Fibroblast of skin of scalp (primary cell): Measurements from ENCODE around the gene ZSCAN5C. TPM values are rescaled to one million over a fixed set of nuclear protein-coding genes. Genes with fewer than 3 reads are reported as not detected.
"Not testable (repeated sequence)": the region's sequence is repeated elsewhere in the genome, so short reads cannot be mapped to it uniquely, and the experiment has no call there.

Experiments
- DNase-seq: peaks from one replicate; pipeline ENCODE4 v3.0.0-alpha.2; 2013
- polyA plus RNA-seq, 2 experiments: library from polyadenylated mRNA; unstranded; fragments of 120-200 nt; gene quantifications; one replicate each; pipeline ENCODE4 v1.2.1, GENCODE V29; 2013; ENCODE audit not compliant: insufficient read length in 2 of 2

Gene ZSCAN5C, protein sequence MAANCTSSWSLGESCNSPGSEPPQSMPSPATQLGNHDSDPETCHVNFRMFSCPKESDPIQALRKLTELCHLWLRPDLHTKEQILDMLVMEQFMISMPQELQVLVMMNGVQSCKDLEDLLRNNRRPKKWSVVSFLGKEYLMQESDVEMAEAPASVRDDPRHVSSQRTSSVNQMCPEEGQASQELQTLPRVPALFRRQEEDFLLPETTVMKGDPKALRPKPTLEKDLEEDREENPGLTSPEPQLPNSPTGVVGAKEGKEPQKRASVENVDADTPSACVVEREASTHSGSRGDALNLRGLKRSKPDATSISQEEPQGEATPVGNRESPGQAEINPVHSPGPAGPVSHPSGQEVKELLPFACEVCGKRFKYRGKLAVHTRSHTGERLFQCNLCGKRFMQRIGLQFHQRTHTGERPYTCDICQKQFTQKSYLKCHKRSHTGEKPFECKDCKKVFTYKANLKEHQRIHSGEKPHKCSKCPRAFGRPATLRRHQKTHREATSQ
- not detected for polyA plus RNA-seq (2013, experiment 1 of 2; ENCODE audit: insufficient read length)
- polyA plus RNA-seq (2013, experiment 2 of 2; ENCODE audit: insufficient read length): not detected

DNA sequence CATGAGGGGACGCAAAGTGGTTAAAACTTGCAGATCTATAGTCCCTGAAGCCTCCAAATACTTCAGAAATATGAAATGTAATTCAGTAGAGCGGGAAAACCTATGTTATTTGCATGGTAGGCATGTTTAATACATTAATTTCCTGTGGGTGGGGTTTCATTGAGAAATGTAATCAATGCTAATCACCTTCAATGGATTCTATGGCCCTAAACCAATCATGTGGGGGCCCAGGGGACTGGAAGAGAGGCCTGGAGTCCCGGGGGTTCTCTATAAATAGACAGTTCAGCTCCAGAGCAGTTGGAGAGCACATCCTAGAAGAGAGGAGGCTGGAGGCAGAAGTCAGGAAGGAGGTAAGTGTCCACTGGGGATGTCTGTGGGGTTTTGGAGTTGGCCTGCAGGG is at the start of gene ZSCAN5C:
Gene ZSCAN5C (plus strand): TSS at position 301 of the 400 bp plus-strand sequence. CDS start 3,641 bp downstream, outside the sequence.
- DNase-seq: no peak

DNA sequence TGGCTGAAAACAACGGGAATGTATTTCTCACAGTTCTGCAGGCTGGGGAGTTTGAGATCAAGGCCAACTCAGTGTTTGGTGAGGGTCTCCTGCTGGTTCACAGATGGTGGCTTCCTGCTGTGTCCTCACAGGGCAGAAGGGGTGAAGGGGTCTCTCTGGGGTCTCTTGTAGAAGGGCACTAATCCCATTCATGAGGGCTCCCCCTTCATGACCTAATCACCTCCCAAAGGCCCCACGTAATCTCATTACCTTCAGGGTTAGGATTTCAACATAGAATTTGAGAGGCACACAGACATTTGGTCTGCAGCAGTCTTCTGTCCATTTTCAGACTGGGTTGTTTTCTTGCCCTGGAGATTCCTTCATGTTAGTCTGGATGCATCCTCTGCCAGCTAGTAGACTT is 49.4 kb upstream of the ZSCAN5C start:
- DNase-seq: no peak

DNA sequence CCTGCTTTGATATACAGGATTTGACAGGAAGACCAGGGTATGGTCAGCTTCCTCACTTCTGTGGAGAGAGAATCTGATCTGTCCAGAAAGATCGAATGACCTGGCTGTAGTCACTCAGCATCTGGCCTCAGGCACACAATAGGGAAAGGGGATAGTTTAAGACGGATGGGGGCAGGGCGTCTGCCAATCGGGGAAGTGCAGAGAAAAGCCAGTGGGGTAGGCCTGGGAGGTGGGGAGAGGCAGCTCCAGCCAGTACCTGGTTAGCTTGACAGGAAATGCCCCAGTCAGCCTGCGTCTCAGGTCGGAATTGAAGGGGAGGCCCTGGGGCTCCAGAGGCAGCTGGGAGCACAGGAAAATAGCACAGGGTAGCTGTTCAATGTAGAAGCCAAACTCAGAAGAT is 48.6 kb upstream of the ZSCAN5C start:
- no peak for DNase-seq

DNA sequence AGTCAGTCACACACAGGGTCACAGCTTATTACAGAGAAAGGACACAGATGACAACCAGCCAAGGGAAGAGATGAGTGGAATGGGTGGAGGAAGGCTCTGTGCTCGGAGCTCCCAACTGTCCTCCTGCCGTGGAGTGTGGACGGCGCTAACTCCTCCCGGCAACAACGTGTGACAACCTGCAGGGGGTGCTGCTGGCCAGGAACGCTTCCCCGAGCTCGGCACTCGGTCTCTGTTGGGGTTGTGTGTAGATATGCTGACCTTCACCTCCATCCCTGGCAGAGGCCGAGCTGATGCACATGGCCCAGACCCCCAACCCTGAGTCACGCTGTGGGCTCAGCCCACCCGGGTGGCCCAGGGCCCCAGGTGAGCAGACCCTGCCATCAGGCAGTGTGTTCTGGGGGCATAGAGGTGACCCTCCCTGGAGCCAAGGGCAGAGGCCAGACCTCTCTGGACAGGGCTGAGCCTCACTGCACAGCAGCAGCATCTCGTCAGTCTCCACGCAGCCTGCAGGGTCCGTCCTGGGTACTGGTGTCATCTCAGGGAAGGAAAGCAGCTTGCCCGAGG is 46.9 kb upstream of the ZSCAN5C start:
- no peak for DNase-seq

DNA sequence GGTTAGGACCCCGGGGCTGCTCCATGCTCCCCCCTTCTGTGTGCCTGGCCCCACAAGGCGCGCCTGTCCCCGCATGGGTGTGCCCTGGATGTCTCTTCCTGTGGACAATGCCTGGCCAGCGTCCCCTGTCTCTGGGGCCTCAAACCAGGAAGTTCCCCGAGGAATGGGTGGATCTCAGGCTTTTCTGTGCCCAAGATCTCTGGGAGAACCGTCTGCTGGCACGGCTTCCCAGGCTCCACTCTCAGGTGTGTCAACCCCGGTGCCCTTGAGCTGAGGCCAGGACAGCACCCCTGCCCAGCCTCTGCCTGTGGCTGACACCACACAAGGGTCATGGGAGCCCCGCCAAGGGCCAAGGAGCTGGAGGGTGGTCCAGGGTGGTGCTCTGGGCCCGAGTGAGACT is 45.3 kb upstream of the ZSCAN5C start:
- no peak for DNase-seq

DNA sequence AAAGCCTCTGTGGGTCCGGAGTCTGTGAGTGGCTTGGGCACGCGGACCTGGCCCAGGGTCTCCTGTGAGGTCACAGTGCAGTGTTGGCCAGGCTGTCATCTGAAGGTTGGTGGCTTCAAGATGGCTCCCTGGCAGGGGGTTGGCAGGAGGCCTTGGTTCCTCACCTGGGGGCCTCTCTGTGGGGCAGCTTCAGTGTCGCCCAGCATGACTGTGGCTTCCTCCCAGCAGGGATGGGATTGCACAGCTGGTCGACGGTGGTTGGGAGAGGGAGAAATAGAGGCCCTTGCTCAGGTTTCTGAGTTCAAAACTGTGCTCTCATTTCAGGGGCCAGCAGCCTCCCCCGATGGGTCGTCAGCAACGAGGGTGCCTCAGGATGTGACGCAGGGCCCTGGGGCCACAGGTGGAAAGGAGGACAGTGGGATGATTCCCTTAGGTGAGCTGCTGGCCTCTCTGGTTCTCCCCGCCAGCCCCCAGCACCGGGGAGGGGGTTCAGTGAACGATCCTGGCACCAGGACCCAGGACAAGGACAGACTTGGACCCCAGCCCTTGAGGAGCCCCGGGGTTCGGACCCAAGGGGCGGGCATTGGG is 43.8 kb upstream of the ZSCAN5C start:
- DNase-seq: no peak

DNA sequence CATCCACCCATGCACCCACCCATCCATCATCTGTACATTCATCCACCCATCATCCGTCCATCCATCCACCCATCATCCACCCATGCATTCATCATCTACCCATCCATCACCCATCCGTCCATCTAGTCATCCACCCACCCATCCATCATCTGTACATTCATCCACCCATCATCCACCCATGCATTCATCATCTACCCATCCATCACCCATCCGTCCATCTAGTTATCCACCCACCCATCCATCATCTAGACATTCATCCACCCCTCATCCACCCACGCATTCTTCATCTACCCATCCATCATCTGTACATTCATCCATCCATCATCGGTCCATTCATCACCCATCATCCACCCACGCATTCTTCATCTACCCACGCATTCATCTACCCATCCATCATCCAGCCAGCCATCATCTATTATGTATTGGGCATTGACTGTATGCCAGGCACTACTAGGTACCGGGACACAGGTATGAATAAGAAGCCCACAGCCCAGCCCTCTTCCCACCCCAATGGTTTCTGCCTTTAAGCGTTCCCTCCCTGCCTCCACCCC is 43.0 kb upstream of the ZSCAN5C start:
- DNase-seq: no peak

DNA sequence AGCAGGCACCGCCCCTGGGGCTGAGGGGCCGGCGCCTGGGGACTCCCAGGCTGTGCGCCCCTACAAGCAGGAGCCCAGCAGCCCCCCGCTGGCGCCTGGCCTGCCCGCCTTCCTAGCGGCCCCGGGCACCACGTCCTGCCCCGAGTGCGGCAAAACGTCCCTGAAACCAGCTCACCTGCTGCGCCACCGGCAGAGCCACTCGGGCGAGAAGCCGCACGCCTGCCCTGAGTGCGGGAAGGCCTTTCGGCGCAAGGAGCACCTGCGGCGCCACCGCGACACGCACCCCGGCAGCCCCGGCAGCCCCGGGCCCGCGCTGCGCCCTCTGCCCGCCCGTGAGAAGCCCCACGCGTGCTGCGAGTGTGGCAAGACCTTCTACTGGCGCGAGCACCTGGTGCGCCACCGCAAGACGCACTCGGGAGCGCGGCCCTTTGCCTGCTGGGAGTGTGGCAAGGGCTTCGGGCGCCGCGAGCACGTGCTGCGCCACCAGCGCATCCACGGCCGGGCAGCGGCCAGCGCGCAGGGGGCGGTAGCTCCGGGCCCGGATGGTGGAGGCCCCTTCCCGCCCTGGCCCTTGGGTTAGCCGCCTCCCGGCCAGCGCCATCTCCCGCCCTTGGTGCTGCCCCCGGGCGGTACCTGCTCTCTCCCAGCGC is 42.3 kb upstream of the ZSCAN5C start:
- DNase-seq: no peak

DNA sequence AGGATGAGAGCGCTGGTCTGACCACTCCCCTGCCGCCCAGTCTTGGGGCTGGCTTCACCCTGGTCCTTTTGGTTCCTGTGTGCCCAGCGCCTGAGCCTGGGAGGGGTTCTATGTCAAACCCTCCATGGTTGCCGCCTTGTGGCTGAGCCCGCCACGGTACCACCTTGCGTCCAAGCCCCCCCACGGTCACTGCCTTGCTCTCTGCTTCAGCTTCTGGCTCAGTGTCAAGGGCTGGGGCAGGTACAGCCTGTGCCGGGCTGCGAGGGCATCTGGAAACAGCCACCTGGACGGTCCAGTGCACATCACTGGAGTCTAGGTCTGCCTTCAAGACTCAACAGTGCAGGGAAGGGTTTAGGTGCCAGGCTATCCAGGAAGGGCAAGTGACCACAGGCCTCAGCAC is 40.5 kb upstream of the ZSCAN5C start:
- no peak for DNase-seq

DNA sequence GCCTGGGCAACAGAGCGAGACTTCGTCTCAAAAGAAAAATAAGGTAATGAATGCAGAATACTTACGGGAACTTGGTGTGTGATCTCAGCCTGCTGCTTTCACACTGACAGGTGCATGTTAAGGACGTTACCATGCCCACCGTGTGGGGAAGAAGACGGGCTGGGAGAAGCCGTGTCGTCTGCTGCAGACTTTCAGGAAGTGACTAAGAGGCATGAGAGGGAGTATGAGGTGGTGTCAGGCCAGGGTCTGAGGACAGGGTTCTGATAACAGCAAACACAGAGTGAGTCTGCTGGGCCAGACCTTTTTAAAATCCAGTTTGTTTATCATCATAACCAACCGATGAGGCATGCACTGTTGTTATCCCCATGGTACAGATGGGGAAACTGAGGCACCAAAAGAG is 39.8 kb upstream of the ZSCAN5C start:
- no peak for DNase-seq

DNA sequence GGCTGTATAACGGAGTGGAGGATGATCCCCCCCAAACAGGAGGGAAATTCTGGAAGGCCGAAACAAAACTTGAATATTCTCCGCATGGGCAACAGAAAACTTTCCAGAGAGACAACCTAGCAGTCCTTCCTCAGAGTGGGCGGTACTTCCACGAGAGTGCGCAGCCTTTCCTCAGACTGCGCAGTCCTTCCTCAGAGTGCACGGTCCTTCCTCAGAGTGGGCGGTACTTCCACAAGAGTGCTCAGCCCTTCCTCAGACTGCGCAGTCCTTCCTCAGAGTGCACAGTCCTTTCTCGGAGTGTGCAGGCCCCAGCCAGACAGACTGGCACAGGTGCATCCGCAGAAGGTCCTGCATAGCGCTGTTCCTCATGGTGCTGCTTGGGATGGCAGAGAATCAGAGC is 39.0 kb upstream of the ZSCAN5C start:
- DNase-seq: no peak

DNA sequence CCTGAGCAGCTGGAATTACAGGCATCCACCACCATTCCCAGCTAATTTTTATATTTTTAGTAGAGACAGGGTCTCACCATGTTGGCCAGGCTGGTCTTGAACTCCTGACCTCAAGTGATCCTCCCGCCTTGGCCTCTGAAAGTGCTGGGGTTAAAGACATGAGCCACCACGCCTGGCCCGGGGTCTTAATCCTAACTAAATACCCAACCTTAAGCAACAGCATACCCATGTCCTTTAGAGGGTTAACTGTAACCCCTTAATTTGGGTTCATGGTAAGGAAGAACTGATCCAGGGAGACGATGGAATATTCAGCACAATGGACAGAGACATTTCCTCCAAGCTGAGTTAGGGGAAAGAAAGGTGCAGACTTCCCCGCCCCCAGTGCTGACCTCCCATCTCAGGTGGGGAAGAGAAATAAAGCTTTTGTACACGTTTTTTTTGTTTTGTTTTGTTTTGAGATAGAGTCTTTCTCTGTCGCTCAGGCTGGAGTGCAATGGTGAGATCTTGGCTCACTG is 35.0 kb upstream of the ZSCAN5C start:
- no peak for DNase-seq

DNA sequence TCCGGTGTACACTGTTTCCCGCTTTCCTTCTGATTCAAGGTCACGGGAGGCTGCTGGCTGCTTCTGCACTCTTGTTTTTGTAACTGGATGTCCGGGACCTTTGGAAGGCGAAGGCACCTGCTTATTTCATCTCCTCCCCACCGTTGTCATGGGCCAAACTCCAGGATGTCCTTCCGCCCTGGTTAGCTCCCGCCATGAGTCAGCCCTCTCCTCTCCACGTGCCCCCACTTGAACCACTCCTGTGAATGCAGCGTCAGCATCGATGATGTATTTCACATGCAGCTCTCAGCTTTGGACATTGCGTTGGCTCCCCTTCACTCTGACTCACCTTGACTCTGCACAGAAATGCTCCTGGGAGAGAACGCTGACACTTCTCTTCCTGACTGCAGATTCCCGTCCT is 31.8 kb upstream of the ZSCAN5C start:
- DNase-seq: no peak

DNA sequence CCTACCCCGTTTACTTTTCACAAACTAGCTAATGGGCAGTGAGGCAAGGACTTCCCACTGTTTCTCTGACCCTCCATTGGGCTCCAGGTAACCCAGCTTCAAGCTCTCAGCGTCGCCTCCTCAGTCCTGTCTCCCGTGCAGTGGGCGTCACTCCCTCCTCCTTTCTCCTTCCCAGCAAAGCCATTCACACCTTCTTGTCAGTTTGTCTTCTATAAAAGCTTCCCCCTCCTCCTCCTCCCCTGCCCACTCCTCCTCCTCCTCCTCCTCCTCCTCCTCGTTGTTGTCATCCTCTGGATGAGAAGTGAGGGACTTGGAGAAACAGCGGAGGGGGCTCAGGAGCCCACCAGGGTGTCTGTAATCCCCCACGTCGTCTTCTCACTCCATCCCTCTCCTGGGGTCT is 28.0 kb upstream of the ZSCAN5C start:
- no peak for DNase-seq

DNA sequence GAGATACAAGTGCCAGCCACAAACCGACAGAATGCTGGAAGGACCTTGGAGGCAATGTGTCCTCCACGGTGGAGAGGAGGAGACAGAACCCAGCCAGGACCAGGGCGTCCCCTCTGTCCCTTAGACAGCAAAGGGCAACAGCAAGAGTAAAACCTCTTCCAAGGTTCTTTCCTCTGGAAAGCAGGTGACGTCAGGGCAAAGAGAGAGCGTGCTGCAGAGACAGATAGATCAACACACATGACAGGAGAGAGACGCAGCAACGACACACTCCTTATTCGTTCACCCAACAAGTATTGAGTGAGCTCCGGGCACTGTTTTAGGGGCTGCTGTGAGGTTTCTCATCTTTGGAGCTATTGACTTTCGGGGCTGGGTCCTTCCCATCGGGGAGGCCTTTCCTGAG is 27.5 kb upstream of the ZSCAN5C start:
- no peak for DNase-seq

DNA sequence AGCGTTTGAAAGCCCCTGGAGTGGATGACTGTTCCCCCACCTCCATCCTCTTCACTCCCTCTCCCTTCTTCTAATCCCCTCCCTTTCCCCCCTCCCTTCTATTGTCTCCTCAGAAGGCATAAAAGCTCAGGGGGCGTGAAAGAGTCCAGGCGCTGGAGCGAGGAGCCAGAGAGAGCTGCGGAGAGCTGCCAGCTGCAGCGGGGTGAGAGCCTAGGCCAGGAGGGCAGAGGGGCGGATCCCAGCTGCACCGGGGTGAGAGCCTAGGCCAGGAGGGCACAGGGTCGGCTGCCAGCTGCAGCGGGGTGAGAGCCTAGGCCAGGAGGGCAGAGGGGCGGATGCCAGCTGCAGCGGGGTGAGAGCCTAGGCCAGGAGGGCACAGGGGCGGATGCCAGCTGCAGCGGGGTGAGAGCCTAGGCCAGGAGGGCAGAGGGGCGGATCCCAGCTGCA is 26.2 kb upstream of the ZSCAN5C start, which contains the start of gene GALP:
Gene GALP (plus strand): TSS at position 148 of the 447 bp plus-strand sequence. CDS start 1,101 bp downstream, outside the sequence.
- not testable (repeated sequence) for DNase-seq

DNA sequence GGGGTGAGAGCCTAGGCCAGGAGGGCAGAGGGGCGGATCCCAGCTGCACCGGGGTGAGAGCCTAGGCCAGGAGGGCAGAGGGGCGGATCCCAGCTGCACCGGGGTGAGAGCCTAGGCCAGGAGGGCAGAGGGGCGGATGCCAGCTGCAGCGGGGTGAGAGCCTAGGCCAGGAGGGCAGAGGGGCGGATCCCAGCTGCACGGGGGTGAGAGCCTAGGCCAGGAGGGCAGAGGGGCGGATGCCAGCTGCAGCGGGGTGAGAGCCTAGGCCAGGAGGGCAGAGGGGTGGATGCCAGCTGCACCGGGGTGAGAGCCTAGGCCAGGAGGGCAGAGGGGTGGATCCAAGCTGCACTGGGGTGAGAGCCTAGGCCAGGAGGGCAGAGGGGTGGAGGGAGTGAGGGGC is 25.8 kb upstream of the ZSCAN5C start:
- DNase-seq: not testable (repeated sequence)

DNA sequence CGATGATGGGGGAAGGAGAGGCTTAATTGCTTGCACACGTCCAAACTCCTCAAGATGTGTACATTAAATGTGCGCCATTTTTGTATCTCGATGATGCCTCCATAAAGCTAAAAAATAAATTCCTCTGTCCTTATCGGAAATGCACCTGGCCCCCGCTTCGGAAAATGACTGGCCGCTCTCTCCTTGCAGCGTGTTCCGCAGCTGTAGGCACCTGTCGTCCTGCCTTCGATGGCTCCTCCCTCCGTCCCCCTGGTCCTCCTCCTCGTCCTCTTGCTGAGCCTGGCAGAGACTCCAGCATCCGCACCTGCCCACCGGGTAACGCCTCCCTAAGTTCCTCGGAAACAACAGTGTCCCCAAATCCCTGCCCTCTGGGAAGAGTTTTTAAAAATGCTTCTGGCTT is 25.2 kb upstream of the ZSCAN5C start:
- no peak for DNase-seq

DNA sequence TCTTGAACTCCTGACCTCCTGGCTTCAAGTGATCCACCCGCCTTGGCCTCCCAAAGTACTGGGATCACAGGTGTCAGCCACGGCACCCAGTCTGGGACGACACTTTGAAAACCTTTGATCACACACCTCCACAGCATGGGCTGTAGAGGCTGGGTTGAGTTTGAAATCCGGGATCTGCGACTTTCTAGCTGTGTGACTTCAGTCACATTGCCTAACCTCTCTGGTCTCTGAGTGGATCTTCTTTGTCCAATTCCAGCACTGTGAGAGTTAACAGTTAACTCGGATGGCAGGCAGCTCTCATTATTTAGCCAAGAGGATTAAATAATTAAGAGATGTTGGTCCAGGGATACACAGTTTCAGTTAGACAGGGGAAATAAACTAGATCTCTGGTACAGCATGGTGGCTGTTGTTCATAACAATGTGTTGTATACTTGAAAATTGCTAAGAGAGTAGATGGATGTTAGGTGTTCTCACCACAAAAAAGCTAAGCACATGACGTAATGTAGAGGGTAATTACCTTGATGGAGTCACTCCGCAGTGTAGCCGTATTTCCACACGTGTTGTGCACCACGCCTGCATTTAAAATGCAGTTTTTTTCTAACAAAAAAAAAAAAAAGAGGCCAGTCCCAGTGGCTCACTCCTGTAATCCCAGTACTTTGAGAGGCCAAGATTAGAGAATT is 24.4 kb upstream of the ZSCAN5C start:
- DNase-seq: no peak

DNA sequence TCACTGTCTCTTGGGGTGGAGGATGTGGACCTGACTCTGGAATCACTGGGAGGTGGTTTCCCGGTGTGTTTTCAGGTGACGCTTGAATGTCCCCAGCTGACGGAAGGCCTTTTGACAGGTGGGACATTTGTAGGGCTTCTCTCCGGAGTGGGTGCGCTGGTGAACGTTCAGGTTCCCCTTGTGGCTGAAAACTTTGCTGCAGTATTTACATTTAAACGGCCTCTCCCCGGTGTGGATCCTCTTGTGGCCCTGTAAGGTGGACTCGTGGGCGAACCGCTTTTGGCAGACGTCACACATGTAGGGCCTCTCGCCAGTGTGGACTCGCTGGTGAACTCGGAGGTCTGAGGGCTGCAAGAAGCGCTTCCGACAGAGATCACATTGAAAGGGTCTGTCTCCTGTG is 12.3 kb upstream of the ZSCAN5C start:
- no peak for DNase-seq

DNA sequence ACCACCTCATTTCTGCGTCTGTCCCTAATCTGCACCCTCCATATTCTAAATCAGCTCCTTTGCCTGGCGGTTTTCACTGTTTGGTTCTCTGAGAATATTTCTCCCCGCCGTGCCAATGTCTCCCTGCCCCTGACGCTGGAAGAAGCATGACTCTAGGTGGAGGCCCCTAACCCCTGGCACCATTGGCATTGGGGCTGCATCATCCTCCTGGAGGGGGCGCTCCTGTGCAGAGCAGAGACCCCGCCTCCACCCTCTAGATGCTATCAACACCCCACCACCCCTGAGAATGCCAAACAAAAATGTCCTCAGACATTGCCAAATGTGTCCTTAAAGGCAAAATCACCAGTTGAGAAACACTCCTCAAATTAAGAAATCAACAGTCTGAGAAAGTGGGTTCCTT is 11.0 kb upstream of the ZSCAN5C start:
- DNase-seq: no peak

DNA sequence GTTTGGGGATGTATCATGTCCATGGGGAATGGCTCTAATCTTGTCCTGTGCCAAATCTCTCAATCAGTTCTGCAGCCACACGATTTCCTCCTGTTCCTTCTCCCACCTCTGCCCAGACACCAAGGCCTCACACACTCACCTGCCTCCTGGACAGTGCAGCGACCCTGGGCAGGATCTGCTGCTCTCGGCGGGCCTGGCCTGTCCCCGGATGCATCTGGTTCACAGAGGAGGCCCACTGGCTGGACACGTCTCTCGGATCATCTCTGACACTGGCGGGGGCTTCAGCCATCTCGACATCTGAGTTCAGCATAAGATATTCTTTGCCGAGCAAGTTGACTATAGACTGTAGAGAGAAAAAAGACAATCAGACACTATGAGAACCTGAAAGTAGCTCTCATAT is 10.4 kb upstream of the ZSCAN5C start:
- DNase-seq: no peak
